HS-5 (cell line): Measurements from ENCODE around the gene CNIH2.
"Not testable (repeated sequence)": the region's sequence is repeated elsewhere in the genome, so short reads cannot be mapped to it uniquely, and the experiment has no call there.

Experiments used
- DNase-seq: peaks from one replicate; pipeline ENCODE4 v3.0.0-alpha.2; 2012; ENCODE audit warnings: low read depth

CNIH2 gene

DNA sequence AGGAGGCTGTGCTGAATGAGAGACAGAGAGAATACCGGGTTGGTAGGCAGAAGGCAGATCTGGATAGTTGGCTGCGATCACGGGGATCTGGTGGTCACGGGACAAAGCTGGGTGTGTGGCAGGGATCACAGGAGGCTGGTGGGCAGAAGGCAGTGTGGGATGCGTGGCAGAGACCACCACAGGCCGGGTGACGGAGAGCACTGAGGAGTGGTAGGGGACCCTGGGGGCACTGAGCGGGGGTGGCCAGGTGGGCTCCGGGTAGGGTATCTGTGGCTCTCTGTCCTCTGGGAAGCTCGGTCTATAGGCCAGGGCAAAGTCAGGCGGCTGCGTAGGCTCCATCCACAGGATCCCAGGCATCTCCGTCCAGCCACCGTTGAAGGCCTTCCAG, 37.5 kb downstream of the CNIH2 start:
- no peak for DNase-seq

GRCh38 chr11:66315921-66316811, 38.2 kb downstream of the CNIH2 start:
- no peak for DNase-seq

GRCh38 chr11:66316849-66317251, 38.9 kb downstream of the CNIH2 start, which contains the start of gene CD248:
Gene CD248 (minus strand): TSS chr11:66317044. CDS start chr11:66317027, 17 bp downstream.
- no peak for DNase-seq

DNA sequence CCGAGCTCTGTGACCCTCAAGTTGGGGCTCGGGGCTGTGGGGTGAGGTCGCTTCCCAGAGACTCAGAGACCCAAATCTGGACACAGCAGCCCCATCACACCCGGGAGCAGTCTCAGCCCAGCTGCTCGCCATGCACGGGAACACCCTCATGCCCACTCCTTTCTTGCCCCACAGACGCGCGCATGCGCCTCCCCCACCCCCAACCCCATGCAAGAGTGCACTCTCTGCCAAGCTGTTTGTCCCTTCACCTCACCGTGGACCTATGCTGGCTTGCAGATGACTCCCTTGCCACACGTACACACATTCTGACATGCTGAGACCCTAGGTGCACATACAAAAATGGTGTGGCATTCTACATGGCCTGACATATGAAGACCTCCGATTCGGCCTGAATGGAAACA, 39.3 kb downstream of the CNIH2 start:
- DNase-seq: no peak

- no peak for DNase-seq
Observed at GRCh38 chr11:66317723-66318599, 40.0 kb downstream of the CNIH2 start.

DNA sequence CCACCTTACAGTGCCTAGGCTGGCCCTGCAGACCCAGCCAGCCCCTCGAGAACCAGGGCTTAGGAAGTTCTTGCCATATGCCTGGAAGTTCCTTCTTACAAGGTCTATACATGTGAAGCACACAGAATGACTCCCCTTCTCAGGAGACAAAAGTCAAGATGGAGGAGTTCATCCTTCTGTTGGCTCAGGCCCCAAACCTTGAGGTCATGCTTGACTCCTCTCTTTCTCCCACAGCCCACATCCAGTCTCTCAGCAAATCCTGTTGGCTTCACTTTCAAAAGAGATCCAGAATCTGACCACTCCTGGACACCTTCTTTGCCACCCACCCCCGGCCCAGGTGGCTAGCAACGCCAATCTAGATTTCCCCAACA, 40.6 kb downstream of the CNIH2 start:
- DNase-seq: no peak

DNA sequence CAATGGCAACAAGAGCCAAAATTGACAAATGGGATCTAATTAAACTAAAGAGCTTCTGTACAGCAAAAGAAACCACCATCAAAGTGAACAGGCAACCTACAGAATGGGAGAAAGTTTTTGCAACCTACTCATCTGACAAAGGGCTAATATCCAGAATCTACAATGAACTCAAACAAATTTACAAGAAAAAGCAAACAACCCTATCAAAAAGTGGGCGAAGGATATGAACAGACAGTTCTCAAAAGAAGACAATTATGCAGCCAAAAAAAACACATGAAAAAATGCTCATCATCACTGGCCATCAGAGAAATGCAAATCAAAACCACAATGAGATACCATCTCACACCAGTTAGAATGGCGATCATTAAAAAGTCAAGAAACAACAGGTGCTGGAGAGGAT, 42.3 kb downstream of the CNIH2 start:
- not testable (repeated sequence) for DNase-seq

DNA sequence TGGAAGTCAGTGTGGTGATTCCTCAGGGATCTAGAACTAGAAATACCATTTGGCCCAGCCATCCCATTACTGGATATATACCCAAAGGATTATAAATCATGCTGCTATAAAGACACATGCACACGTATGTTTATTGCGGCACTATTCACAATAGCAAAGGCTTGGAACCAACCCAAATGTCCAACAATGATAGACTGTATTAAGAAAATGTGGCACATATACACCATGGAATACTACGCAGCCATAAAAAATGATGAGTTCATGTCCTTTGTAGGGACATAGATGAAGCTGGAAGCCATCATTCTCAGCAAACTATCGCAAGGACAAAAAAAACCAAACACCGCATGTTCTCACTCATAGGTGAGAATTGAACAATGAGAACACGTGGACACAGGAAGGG, 42.8 kb downstream of the CNIH2 start:
- not testable (repeated sequence) for DNase-seq

DNA sequence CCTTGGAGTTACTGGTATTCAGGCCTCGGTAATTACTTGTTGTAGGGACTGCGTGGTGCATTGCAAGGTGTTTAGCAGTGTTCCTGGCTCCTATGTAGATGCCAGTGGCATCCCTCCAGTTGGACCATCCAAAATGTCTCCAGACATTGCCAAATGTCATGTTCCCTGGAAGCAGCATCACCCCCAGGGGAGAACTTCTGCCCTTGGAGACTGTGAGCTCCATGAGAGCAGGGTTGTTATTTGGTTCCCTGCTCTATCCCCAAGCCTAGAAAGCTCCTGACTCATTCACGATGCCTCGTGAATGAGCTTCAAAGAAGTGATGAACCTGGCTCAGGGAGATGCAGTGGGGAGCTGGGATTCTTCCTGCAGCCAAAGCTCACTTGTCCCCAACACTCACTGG, 43.6 kb downstream of the CNIH2 start:
- DNase-seq: no peak

- no peak for DNase-seq
Observed at GRCh38 chr11:66322732-66323427, 44.9 kb downstream of the CNIH2 start.

- DNase-seq: no peak
Observed at GRCh38 chr11:66323684-66324083, 45.7 kb downstream of the CNIH2 start.

DNA sequence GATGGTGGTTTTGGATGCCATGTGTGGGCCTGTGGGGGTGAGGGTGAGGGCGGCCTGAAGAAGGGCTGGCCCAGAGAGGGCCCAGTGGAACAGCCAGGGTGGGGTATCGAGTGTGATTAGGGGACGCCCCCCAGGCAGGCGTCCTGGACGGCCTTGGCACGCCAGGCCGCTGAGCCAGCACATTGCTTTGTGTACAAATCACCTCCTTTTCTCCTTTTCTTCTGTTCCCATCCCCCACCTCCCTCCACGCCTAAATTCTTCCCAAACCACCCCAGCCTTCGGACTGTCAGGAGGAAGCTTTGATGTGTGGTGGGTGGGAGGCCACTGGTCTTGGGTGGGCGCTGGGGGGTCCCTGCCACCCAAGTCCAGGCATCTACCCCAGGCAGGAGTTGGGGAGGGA, 46.7 kb downstream of the CNIH2 start:
- DNase-seq: no peak

DNA sequence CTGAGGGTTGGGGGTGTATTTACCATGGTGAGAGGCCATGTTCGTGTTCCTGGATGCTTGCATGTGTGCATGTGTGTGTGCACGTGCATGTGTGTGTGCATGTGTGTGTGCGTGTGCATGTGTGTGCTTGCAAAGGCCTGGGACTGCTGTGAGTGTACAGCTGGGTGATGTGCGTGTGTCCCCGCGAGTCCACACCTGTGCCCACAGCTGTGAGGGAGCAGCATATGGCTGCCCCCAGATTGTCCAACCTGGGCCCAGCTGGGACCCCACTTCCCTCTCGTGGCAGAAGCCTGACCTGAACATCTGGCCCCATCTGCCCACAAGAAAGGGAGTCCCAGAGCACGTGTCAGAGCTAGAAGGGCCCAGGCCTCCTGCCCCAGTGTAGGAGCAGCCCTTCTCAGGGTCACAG, 47.3 kb downstream of the CNIH2 start:
- no peak for DNase-seq

GRCh38 chr11:66326261-66327111, 48.5 kb downstream of the CNIH2 start:
- no peak for DNase-seq

DNA sequence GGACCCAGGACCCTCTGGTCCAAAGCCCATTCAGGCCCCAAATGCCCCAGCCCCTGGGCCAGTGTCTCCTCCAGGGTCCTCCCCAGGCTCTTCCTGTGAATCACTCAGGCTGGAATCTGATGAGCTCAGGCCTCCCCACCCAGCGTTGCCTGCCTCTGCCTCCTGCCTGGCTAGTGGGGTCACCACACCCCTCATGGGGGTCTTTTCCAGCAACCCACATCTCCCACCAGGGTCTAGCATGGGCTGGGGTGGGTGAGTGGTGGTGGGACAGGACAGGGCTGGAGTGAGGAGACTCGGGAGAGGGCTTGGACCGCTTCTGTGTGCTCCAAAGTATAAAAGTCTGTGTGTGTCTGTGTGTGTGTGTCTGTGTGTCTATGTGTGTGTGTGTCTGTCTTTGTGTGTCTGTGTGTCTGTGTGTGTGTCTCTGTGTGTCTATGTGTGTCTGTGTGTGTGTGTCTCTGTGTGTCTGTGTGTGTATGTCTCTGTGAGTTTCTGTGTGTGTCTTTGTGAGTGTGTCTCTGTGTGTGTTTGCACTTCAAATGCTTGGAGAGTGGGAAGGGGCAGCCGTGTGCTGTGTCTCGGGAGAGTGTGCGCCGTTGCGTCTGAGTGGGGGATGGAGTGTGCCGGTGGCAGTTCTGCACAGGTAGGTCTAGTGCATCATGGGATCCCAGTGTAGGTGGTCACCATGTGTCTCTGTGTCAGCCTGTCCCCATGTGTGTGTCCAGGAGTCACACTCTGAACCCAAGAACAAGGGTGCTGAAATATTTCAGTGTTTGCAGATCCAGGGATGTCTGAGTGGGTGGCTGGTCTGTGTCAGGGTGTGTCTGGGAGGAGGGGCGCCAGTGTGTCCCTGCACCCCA, 49.4 kb downstream of the CNIH2 start:
- peak; percentile 61 for DNase-seq

DNA sequence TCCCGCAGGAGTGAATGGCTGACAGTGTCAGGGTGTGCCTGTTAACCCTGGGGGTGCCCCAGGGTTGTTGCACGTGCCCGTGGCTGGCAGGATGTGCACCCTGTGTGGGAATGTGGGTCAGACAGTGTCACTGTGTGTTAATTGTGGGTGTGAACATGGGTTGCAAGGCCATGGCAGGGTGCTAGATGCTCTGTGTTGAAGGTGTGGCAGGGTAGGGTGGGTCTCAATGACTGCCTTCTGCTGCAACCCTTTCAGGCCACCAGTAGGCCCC, 50.0 kb downstream of the CNIH2 start:
- DNase-seq: no peak

GRCh38 chr11:66328302-66329144, 50.5 kb downstream of the CNIH2 start:
- peak; percentile 63 for DNase-seq

GRCh38 chr11:66329165-66329673, 51.2 kb downstream of the CNIH2 start:
- DNase-seq: no peak

- no peak for DNase-seq
Observed at GRCh38 chr11:66330931-66331330, 53.0 kb downstream of the CNIH2 start.
